ENCODE measurements around the gene MAN1A1.

Gene MAN1A1

DNA sequence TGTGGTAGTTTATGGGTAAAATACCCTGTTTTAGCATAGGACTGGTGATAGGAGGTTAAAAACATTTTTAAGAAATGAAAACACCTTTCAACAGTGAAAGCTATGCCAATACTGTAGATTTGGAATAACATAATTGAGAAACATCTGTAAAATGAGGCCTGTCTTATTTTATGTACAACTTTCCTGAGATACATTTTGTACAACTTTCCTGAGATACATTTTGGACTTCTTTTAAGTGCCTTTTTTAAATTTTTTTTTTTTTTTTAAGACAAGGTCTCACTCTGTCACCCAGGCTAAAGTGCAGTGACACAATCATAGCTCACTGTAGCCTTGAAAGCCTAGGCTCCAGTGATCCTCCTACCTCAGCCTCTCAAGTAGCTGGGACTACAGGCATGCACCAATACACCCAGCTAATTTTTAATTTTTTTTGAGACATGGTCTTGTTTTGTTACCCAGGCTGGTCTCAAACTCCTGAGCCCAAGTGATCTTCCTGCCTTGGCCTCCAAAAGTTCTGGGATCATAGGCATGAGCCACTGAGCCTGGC lies 84.6 kb downstream of the MAN1A1 start:
- DNase-seq: no peak

DNA sequence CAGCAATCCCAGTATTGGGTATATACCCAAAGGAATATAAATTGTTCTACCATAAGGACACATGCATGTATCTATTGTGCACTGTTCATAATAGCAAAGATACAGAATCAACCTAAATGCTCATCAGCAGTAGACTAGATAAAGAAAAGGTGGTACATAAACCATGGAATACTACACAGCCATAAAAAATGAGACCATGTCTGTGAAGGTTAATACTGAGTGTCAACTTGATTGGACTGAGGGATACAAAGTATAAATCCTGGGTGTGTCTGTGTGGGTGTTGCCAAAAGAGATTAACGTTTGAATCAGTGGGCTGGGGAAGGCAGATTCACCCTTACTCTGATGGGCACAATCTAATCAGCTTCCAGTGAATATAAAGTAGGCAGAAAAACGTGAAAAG lies 86.9 kb downstream of the MAN1A1 start:
- no peak for DNase-seq

DNA sequence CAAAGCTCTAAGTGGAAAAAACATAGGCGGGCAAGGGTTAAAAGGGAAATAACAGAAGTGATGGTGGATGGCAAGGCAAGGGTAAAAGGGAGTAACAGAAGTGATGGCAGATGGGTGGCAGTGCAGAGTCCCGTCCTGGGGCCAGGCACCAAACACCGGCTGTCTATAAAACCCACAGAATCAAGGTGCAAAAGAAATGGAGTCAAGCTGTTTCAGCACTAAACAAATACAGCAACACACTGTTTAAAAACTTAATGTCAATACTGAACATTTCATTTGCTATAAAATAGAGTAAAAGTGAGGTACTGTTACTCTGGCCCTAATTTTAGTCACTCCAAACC lies 87.6 kb downstream of the MAN1A1 start:
- no peak for DNase-seq

DNA sequence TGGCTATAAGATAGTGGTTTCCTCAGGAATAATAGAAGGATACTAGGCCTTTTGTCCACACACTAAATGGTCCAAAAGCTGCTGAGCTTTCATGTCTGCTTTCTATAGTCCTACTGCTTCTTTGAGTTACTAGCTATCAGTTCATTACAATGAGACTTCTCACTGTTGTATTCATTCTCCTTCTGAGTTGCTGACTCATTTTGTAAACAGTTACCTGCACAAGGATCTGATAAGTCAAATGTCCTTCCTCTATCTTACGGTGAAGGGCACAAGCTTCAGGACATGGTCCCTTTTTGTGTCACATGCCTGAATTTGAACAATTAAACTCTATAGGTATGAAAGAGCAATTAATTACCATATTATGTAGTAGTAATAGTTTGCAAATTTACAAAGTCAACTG lies 90.5 kb downstream of the MAN1A1 start:
- DNase-seq: no peak

DNA sequence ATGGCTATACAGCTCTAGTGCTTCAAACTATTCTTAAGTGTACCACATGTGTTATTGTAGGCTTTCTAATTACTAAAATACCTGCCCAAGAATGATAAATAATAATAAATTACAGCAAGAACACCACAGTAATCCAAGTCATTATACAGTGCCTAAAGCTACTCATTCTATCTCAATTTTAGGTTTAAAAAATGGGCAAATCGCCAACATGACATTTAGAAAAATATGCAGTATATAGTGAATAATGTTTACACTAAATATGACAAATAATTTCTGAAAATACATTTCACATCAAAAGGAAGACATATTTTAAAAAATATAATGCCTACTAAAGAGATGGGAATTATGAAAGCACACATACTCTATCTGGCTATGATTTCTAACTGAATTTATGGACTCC lies 91.8 kb downstream of the MAN1A1 start:
- no peak for DNase-seq

DNA sequence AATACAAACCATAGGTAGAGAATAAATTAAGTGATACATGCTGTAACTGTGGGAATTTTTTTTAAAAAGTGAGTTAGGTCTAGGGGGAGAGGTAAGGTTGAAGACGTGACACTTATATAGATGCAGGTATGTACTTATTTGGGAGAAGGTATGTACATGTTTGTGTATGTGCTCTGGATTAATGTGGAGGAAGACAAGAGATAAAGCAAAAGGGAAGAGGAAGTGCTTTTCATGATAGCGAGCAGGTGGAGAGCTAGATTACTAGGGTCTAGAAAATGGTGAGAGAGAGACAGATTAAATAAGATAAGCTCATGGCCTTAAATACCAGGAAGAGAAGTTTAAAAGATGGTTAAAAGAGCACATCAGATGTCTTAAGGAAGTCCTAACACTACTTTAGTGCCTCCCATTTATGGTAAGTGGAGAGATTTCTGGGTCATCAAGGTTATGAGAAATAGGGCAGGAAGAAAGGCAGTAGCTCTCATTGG lies 92.5 kb downstream of the MAN1A1 start:
- DNase-seq: no peak

DNA sequence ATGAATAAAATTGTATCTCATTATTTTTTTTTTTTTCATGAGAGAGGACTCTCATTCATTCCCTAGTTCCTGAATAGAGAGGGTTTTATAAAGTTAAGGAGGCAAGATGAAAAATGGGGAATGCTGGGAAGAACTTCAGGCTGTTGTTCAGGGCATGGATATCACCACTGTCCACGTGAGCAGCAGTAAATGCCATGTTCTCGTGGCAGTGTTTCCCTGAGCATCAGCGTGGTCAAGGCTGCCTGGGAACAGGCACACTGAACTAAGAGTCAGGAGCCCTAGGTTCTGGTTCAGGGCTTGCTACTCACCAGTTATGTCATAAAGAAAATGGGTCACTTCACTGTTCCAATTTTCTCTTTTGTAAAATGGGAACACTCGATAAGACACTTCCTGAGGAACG lies 93.2 kb downstream of the MAN1A1 start:
- DNase-seq: no peak

DNA sequence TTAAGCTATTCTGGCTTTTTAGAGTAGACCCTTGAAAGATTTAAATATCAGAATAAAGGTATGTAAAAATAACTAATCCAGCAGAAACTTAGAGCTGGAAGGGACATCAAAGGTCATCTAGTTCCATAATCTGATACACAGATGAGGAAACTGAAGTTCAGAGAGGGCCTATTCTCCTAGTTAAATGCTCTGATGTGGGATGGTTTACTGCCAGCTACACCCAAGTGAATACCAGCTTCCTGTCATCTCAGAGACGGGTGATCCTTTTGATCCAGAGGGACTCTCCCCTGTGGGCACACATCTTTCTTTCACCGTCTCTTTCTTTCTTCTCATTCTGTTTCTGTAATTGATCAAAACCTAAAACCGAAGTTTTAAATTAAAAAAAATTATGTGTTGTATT lies 94.1 kb downstream of the MAN1A1 start:
- DNase-seq: no peak

DNA sequence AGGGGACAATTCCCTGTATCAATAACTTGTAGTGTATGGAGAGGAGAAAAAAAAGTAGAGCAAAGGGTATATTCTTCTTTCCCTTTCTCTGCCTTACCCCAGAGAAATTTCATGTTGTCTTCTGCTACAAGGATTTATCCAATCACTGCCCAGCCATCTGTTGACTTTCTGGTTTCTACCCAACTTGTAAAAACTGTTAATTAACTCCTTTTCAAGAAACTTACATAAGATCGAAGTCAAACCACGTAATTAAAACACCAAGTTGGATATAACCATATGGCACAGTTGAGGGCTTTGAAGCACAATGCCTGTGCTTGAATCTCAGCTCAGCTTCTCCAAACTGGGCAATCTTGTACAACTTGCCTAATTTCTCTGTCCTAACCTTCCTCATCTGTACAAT lies 99.5 kb downstream of the MAN1A1 start:
- DNase-seq: no peak

DNA sequence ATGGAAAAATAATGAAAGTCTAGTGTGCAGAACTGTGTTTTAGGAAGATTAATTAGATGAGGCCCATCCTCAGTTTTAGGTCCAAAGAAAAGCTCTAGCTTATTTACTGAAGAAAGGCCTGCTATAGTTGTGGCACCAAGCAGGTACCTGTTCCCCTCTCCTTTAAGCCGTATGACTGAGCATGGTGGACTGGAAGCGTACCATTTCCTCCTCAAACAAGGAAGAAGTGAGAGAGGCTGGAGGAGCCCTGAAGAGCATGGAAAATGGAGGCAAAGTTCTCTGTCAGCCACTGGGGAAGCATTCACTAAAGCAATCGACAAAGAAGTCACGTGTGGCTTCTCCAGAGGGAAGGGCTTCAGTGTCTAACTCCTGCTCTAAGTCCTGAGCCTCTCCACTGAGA lies 100.2 kb downstream of the MAN1A1 start:
- no peak for DNase-seq

DNA sequence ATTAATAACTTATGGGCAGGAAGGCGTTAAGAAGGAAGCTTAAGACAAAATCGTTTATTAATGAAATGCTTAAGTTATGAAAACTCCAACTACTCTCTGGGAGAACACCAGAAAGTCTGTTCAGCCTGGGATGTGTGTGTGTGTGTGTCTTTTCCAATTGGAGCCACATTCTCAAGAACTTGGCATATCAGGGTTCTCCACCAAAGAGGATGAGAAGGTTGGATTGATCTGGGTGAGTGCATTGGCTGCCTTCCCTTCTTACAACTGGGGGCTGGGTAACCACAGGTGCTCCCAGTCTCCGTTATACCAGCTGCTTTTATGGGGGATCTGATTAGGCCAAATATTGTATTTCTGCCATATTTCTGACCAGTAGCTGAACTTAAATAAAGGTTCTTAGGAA lies 102.1 kb downstream of the MAN1A1 start:
- DNase-seq: no peak

DNA sequence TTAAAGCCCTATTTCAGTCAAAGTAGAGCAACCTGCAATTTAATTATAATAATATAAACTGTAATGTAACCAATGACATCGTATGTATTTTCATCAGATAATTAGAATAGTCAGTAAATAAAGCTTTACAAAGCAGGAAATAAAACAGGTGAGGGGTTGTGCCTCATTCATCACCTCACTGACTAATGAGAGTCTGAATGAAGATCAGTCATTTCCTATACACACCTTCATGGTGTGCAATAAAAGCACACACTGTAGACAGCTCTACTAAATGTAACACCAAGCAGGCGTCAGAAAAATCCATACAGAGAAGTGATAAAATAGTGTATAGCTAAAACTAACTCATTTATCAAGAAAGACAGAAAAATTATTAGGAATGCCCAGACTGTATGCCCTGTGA lies 105.9 kb downstream of the MAN1A1 start:
- no peak for DNase-seq

DNA sequence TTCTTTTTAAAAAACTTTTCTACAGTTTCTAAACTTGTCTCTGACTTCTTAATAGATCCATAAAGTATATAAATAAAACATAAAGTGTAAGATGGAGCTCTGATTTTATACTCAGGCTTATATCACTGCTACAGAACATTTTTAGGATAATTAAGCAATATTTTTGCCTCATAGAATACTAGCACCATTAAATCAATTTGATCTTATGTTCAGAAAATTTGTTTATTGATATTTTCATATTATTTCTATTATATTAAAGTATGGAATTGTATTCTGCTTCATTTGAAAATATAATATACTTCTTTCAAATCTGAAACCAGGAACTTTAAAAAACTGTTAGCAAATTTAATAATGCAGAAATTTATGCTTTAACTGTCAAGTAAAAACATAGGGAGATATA lies 106.5 kb downstream of the MAN1A1 start:
- no peak for DNase-seq

DNA sequence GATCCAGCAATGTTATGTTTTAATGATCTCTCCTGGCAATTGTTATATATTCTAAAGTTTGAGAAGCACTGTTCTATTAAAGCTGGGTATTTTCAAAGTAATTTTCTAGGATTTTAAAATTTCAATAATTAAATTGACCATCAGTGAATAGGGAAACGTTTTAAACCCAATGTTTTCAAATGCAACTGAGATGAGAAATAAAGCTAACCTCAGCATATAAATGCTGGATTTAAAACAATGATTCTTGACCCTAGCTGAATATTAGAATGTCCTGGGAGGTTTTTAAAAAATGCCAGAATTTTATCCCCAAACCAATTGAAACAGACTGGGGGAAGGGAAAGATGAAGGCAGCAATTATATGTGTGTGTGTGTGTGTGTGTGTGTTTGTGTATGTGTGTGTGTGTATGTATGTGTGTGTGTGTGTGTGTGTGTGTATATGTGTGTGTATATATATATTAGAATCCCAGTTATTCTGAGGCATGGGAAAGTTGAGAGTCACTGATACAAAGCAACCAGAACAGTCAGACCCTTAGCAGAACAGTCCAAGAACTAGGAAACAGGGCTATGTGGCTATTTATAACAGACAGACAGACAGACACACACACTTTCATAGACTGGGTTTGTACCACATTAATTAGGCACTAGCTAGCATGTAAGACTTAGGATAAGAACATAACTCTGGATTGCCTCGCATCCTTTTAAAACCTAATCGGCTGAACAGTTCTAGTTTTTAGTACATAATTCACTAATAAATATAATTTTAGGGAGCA lies 107.8 kb downstream of the MAN1A1 start:
- no peak for DNase-seq

DNA sequence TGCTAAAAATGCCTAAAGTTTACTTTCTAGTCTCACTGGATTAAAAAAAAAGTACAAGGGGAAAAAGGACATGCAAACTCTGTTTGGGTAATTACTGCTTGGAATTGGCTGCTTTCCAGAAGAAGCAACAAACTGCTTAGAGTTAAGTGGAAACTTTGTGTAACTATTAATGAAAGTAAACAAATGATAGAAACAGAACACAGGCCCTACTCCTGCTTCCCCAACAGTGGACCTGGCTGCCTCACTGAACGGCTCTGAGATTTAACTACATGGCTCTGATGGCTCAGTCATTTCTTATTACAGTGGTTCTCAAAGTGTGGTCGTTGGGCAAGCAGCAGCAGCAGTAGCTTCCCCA lies 108.5 kb downstream of the MAN1A1 start:
- peak; percentile 91 for DNase-seq

DNA sequence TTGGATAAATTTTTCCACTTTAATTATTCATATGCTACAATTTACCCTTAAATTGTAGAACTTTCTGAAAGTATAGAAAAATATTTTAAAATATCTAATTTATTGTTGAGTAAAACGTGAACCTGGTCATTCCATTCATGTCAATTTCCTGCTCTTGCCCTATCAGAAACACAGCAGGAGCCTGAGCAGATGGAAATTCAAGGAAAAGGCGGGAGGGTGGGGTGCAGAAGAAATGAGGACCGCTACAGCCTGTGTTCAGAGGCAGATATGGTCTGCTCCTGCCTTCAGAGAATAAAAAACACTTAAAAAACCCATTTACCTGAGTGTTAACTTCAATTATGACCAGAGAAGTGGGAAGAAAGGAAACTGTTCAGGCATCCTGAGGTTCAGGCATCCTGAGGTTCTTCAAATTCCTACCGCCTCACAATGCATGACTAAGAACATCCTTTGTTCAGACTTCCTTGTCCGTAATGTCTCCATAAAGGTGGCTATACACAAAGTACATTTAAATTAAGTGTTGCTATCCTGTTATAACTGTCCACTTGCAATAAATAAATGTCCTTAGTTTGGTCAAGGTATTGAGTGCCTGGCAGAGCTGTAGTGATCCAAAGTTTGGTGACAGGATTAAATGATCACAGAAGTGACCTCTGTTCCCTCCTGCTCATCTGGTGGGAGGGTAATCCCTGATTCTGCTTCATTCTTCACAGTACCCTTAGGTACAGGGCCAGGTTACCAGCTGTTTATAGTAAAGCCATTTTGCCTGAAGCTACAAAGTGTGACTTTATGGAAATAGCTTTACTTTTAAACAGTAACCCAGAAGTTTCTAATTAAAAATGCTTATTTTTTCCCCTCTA lies 109.1 kb downstream of the MAN1A1 start:
- no peak for DNase-seq

DNA sequence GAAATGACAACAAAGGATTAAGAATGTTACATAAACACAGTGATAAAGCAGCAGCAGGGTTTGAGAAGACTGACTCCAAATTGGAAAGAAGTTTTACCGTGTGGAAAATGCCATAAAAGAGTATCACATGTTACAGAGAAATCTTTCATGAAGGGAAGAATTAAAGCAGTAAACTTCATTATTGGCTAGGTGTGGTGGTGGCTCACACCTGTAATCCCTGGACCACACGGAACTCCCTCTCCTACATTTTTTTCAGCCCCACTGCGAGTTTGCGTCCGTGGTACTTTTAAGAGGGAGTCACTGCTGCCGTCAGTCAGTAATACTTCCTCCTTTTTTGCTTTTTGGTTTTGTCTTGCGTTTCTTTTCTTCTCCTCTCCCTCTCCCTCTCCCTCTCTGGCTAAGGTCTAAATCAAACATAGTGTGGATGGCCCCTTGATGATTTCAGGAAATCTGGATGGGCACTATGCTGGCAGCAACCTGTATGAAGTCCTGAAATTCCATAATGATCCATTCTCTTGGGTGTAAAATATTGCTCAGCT lies 112.3 kb downstream of the MAN1A1 start:
- no peak for DNase-seq

DNA sequence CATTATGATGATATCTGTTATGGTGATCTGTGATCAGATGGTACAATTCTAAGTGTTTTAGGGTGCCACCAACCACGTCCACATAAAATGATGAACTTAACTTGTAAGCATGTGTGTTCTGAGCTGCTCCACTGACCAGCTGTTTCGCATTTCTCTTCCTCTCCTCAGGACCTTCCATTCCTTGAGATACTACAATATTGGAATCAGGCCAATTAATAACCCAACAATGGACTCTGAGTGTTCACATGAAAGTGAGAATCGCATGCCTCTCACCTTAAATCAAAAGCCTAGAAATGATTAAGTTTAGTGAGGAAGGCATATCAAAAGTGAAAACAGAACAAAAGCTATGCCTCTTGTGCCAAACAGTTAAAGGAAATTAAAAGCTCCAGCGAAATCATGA lies 114.6 kb downstream of the MAN1A1 start:
- no peak for DNase-seq

DNA sequence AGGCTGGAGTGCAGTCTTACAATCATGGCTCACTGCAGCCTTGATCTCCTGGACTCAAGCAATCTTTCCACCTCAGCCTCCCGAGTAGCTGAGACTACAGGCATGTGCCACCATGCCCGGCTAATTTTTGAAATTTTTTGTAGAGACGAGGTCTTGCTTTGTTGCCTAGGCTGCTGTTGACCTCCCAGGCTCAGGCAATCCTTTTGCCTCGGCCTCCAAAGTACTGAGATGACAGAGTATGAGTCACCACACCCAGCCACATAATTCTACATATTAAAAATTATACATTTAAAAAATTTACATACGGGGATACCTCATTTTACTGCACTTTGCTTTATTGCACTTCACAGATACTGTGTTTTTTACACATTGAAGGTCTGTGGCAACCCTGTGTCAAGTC lies 115.1 kb downstream of the MAN1A1 start:
- no peak for DNase-seq

DNA sequence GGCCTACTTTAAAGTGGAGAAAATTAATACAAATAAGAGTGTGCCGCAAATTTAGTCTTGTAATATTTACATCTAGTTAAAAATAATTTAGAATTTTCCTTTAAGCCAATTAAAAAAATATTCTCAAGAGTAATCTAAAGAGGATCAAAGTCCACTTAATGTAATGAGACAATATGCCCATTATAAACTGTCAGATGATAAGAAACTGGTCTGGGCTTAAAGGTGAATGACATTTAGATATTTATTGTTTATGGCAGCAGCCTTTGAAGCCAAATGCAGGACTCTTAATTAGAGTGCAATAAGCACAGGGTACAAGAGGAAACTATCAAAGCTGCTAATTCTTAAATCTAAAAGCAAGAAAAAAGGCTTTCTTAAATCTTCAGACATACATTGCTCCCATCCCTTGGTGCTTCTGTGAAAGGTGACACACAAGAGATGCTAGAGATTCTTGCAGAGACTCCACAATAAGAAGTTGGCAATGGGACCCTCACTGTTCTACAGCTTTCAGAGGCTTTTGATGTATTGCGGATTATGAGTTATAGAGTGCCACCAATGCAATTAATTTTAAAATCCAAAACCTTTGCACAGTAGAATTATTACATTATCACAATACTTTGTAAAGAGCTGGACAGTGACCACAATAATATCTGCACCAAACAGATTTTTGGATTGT lies 116.1 kb downstream of the MAN1A1 start:
- no peak for DNase-seq

DNA sequence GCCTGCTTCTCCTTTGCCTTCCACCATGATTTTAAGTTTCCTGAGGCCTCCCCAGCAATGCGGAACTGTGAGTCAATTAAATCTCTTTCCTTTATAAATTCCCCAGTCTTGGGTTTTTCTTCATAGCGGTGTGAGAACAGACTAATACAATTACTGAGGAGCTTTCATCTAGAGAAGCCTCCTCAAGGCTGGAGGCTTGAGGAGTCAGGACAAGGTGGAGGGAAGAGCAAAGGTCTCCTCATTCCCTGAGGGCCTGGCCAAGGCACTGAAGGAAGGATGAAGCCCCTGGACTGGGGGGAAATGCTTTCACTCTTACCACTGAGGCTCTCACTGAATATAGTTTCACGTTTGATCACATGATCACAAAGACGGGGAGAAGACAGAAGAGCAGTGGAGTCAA lies 118.2 kb downstream of the MAN1A1 start:
- DNase-seq: no peak

DNA sequence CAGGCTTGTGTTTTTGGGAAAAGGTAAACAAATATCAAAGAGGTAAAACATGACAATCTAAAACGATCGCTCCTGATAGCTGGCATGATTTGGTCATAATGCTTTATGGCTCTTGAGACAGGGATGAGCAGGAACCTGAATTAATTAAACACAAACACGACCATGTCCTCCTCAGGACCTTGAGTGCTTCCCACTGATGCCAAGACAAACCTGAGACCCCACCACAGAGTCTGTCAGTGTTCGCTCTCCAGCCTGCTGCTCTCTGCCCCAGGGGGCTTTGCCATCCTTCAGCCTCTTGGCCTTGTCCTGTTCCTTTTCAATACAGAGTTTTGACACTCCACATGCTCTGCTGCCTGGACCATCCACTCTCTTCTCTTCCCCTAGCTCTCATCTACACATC lies 119.4 kb downstream of the MAN1A1 start:
- DNase-seq: no peak

DNA sequence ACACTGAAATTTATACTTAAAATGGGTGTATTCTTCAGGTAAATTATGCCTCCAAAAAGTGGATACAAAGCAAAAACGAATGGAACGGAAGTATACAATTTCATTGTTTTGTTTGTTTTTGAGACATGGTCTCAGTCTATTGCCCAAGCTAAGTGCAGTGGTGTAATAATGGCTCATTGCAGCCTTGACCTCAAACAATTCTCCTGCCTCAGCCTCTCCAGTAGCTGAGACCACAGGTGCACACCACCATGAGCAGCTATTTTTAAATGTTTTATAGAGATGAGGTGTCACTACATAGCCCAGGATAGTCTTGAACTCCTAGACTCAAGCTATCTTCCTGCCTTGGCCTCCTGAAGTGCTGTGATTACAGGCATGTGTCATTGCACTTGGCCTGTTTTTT lies 122.2 kb downstream of the MAN1A1 start:
- no peak for DNase-seq

Data from NCI-H1105 treated with DMSO at 0.1 percent for 48 hours (cell line).